GM18907 (cell line): ENCODE data around the gene RPS6KA2.

Source experiments
- ATAC-seq: cut with Tn5 transposase; IDR thresholded peaks from one replicate; pipeline ENCODE4 v1.9.1; 2021; ENCODE audit warnings: mild to moderate bottlenecking, moderate library complexity; ENCODE audit not compliant: unreplicated experiment

Gene RPS6KA2

GRCh38 chr6:166473886-166474571 is 153.0 kb downstream of the RPS6KA2 start:
- no peak for ATAC-seq

GRCh38 chr6:166472636-166473035 is 154.4 kb downstream of the RPS6KA2 start:
- ATAC-seq = no peak

GRCh38 chr6:166471797-166472260 is 155.2 kb downstream of the RPS6KA2 start:
- no peak for ATAC-seq

GRCh38 chr6:166470863-166471410 is 156.1 kb downstream of the RPS6KA2 start:
- no peak for ATAC-seq

GRCh38 chr6:166470029-166470862 is 156.8 kb downstream of the RPS6KA2 start:
- no peak for ATAC-seq

GRCh38 chr6:166469426-166469961 is 157.6 kb downstream of the RPS6KA2 start:
- no peak for ATAC-seq

- ATAC-seq = no peak
Observed at GRCh38 chr6:166467436-166468000, 159.5 kb downstream of the RPS6KA2 start.

GRCh38 chr6:166466178-166467122 is 160.6 kb downstream of the RPS6KA2 start:
- ATAC-seq = no peak

- ATAC-seq = no peak
Observed at GRCh38 chr6:166465671-166466087, 161.4 kb downstream of the RPS6KA2 start.

GRCh38 chr6:166465003-166465399 is 162.1 kb downstream of the RPS6KA2 start:
- peak; percentile 57 for ATAC-seq

GRCh38 chr6:166464068-166465002 is 162.7 kb downstream of the RPS6KA2 start:
- peak; percentile 69 for ATAC-seq

GRCh38 chr6:166463359-166464067 is 163.5 kb downstream of the RPS6KA2 start:
- no peak for ATAC-seq

GRCh38 chr6:166462461-166463135 is 164.5 kb downstream of the RPS6KA2 start:
- ATAC-seq = no peak

- no peak for ATAC-seq
Observed at GRCh38 chr6:166461821-166462460, 165.1 kb downstream of the RPS6KA2 start.

GRCh38 chr6:166460473-166461437 is 166.3 kb downstream of the RPS6KA2 start:
- ATAC-seq = no peak

GRCh38 chr6:166459906-166460305 is 167.1 kb downstream of the RPS6KA2 start:
- ATAC-seq = no peak
